Mesothelial cell of epicardium (in vitro differentiated cells): ENCODE data around the gene CASTOR1. TPM values are rescaled to one million over a fixed set of nuclear protein-coding genes. Genes with fewer than 3 reads are reported as not detected.

ENCODE experiments used
- DNase-seq, 2 experiments: peaks; one replicate each; pipeline ENCODE4 v3.0.0; 2021; ENCODE audit warnings: low spot score in 2 of 2; ENCODE audit not compliant: unreplicated experiment in 2 of 2
- H3K27ac Mint-ChIP-seq: 2 replicates; pipeline ENCODE4 v1.8.0; 2021; ENCODE audit warnings: mixed read lengths
- H3K27me3 Mint-ChIP-seq: 2 replicates; pipeline ENCODE4 v1.8.0; 2021; ENCODE audit warnings: low read depth, mixed read lengths
- H3K36me3 Mint-ChIP-seq: 2 replicates; pipeline ENCODE4 v1.8.0; 2021; ENCODE audit warnings: mixed read lengths
- H3K4me1 Mint-ChIP-seq: 2 replicates; pipeline ENCODE4 v1.8.0; 2021; ENCODE audit warnings: mixed read lengths
- H3K4me3 Mint-ChIP-seq: 2 replicates; pipeline ENCODE4 v1.8.0; 2021; ENCODE audit warnings: mild to moderate bottlenecking, moderate library complexity, mixed read lengths
- H3K9me3 Mint-ChIP-seq: 2 replicates; pipeline ENCODE4 v1.8.0; 2021; ENCODE audit warnings: mixed read lengths
- total RNA-seq: library from RNA; stranded (reverse); gene quantifications from 3 replicates; pipeline ENCODE4 v1.2.1, GENCODE V29; 2021
- TF ChIP-seq, protein P1 (sequence below): fragments of 200-600 bp; sonication (generic); IDR thresholded peaks from one replicate; pipeline ENCODE4 v1.5.0; 2021; ENCODE audit warnings: antibody characterized with exemption; ENCODE audit not compliant: unreplicated experiment

Gene CASTOR1
- total RNA-seq, 1 donor from 2014 or later, result 13.5 TPM

DNA sequence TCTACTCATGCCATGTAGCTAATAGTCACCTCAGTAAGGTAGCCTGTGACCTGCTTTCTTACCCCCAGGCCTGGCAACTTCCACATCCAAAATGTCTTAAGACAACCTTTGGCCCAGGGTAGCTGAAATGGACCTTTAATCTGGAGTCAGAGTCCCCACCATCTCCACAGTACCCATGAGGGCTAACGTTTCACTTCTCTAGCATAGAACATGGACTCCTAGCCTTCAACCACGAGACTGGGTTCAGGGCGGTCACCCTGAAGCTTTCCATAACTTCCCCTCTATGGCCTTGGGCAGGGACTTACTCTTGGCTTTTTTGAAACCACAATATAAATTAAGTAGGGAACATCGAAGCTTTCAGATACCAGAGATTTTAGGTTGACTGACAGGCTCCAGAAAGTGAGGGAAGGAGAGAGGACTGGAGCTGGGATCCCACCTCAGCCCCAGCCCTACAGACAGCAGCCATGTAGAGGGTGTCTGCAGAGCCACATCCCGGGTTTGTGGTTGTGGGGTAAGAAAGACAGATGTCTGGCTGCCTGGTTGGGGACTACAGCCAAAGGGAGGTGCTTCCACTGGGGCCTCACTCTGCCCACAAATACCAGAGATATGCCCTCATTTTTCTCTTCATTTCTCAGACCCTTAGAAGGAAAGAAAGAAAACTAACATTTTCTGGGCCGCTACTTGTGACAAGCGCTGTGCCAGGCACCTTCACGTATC, 34.9 kb upstream of the CASTOR1 start:
- Mint-ChIP-seq H3K4me3 (no peak overlapping the region), H3K36me3 (peaks cover 3% of the 10 kb centered on the region), H3K27ac (no peak overlapping the region), H3K9me3 (no peaks in the 10 kb centered on the region), H3K27me3 (peaks cover 43% of the 10 kb centered on the region), H3K4me1 (peaks cover 40% of the 10 kb centered on the region)
- no peak for DNase-seq
- TF ChIP-seq, protein P1, sequence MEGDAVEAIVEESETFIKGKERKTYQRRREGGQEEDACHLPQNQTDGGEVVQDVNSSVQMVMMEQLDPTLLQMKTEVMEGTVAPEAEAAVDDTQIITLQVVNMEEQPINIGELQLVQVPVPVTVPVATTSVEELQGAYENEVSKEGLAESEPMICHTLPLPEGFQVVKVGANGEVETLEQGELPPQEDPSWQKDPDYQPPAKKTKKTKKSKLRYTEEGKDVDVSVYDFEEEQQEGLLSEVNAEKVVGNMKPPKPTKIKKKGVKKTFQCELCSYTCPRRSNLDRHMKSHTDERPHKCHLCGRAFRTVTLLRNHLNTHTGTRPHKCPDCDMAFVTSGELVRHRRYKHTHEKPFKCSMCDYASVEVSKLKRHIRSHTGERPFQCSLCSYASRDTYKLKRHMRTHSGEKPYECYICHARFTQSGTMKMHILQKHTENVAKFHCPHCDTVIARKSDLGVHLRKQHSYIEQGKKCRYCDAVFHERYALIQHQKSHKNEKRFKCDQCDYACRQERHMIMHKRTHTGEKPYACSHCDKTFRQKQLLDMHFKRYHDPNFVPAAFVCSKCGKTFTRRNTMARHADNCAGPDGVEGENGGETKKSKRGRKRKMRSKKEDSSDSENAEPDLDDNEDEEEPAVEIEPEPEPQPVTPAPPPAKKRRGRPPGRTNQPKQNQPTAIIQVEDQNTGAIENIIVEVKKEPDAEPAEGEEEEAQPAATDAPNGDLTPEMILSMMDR, result no peak

DNA sequence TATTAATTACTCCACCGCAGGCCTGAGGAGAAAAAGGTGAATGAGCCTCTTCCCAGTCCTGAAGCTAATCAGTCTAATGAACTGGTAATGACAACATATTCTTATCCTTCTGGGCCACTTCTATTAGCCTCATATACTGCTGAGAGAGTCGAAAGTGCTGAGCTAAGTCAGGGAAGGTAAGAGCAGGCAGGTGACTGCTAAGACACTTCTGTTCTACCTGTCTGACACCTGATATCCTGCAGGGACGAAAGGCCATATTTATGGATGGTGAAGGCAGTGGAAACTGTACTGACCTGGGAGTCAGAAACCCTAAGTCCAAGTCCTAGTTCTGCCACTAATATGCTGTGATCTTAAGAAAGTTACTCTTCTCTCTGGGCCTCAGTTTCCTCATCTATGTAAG, 33.9 kb upstream of the CASTOR1 start:
- H3K27ac Mint-ChIP-seq, result no peak overlapping the region
- H3K27me3 Mint-ChIP-seq, result peaks cover 49% of the 10 kb centered on the region
- no peaks in the 10 kb centered on the region for H3K9me3 Mint-ChIP-seq
- H3K4me3 Mint-ChIP-seq, result no peak overlapping the region
- H3K4me1 Mint-ChIP-seq, result peaks cover 41% of the 10 kb centered on the region
- TF ChIP-seq, protein P1, result no peak
- H3K36me3 Mint-ChIP-seq, result peaks cover 3% of the 10 kb centered on the region
- DNase-seq, result no peak

DNA sequence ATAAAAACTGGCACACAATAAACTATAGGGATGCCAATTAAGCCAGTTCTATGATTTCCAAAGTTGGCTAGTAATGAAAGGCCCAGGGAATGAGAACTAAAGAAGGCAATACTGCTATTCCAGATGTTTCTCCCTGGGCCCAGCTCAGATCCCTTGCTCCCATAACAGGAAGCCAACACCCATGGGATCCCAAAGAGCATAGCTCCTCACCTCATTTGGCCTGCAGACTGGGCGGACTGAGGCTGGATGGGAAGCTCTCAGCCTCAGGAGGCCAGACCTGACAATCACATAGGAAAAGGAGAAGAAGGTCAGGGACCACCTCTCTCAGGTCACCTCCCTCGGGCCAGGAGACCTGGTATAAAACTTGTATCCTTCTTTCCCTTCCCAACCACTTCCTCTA, 32.2 kb upstream of the CASTOR1 start:
- Mint-ChIP-seq H3K36me3 (peaks cover 3% of the 10 kb centered on the region), H3K9me3 (no peaks in the 10 kb centered on the region), H3K4me3 (no peak overlapping the region), H3K27me3 (peaks cover 63% of the 10 kb centered on the region), H3K27ac (no peak overlapping the region), H3K4me1 (peaks cover 30% of the 10 kb centered on the region)
- DNase-seq, result no peak
- TF ChIP-seq, protein P1, result no peak

DNA sequence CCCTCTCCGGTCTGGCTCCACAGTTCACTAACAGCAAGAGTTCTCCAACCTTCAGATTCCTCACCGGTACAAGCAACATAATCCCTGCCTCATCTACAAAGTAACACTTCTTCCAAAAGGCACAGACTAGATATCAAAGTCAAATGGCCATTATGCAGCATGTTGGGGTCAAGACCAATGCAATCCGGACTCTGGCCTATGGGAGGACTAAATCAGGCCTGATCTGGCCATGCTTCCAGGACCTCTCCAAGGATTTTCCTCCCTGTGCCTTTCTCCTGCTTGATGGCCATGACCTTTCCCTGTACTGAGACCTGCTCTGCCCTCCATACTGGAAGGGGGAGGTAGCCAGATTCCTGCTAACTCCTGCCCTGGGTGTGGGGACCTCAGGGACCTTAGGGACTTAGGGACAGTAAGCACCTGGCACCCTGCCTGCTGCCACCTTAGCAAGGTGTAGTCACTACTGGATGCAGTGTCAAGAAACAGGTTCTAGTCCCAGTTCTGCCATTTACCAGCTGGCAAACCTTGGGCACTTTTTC, 30.8 kb upstream of the CASTOR1 start:
- H3K27ac Mint-ChIP-seq, result no peak overlapping the region
- no peaks in the 10 kb centered on the region for H3K9me3 Mint-ChIP-seq
- TF ChIP-seq, protein P1, result no peak
- H3K4me3 Mint-ChIP-seq, result no peak overlapping the region
- peaks cover 3% of the 10 kb centered on the region for H3K36me3 Mint-ChIP-seq
- peaks cover 67% of the 10 kb centered on the region for H3K27me3 Mint-ChIP-seq
- peaks cover 19% of the 10 kb centered on the region for H3K4me1 Mint-ChIP-seq
- DNase-seq, result no peak

DNA sequence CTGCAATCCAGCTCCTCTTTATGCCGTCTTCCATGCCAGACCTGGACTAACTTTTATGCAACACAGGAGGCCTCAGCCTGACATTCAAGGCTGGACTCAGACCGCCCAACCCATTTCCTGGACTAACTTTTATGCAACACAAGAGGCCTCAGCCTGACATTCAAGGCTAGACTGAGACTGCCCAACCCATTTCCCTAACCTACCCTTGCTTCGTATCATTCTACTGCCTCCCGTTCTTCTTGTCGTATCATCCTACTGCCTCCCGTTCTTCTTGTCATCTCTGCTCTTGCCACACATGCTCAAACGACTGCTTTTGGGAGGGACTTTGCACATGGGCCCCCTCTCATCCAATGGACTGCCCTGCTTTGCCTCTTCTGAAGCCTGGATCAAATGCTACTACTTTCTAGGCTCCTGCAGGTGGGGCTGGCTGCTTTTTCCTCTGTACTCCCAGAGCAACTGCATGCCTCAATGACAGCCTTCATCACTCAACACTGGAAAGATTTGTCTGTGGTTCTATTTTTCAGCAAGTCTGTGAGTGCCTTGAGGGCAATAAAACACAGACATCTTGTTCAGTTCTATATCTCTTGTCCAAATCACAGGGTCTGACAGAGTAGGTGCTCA, 29.6 kb upstream of the CASTOR1 start:
- no peak overlapping the region for H3K27ac Mint-ChIP-seq
- DNase-seq, result no peak

More for the DNA sequence above, 29.6 kb upstream of the CASTOR1 start:
- no peaks in the 10 kb centered on the region for H3K9me3 Mint-ChIP-seq
- H3K36me3 Mint-ChIP-seq, result peaks cover 3% of the 10 kb centered on the region
- no peak overlapping the region for H3K4me3 Mint-ChIP-seq
- TF ChIP-seq, protein P1, result no peak
- peaks cover 13% of the 10 kb centered on the region for H3K4me1 Mint-ChIP-seq
- H3K27me3 Mint-ChIP-seq, result peaks cover 59% of the 10 kb centered on the region
